Measurements from ENCODE around the gene IL1A.

- no peak for TF ChIP-seq POLR2A (IDR thresholded peaks at IDR 0.05)
- no peak for TF ChIP-seq CTCF (IDR thresholded peaks at IDR 0.05)
These were observed 34.8 kb upstream of the IL1A start for GRCh38 chr2:112819081-112819480.
